Measurements from ENCODE around the gene TRIM33.
"Not testable (repeated sequence)": the region's sequence is repeated elsewhere in the genome, so short reads cannot be mapped to it uniquely, and the experiment has no call there.

The TRIM33 gene

GRCh38 chr1:114390960-114391359, 120.0 kb downstream of the TRIM33 start:
- no peak for DNase-seq

GRCh38 chr1:114390361-114390760, 120.6 kb downstream of the TRIM33 start:
- no peak for DNase-seq

DNA sequence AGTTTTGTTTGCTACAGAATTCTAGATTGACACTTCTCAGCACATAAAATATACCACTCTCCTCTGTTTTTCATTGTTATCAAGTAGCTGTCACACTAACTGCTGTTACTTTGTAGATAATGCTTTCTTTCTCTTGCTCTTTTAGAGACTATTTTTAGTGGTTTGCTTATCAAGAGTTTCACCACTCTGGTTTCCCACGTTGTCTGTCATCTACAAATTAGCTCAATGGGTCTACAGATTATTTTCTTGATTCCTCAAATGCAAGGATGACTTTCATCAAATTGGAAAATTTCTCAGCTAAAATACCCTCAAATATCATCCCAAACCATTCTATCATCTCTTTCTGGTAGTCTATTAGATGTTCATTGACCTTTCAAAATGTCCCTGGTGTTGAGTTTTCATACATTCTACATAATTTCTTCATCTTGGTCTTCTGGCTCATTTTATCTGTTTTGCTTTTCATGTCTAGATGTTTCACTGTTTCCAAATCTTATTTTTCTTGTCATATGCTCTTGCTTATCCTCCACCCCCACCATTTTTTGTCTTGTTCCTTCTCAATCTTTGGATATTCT, 122.5 kb downstream of the TRIM33 start:
- DNase-seq = no peak

- not testable (repeated sequence) for DNase-seq
Observed at GRCh38 chr1:114387585-114387984, 123.4 kb downstream of the TRIM33 start.

GRCh38 chr1:114387010-114387360, 124.0 kb downstream of the TRIM33 start:
- DNase-seq = no peak

- DNase-seq = no peak
Observed at GRCh38 chr1:114386129-114387009, 124.6 kb downstream of the TRIM33 start.

DNA sequence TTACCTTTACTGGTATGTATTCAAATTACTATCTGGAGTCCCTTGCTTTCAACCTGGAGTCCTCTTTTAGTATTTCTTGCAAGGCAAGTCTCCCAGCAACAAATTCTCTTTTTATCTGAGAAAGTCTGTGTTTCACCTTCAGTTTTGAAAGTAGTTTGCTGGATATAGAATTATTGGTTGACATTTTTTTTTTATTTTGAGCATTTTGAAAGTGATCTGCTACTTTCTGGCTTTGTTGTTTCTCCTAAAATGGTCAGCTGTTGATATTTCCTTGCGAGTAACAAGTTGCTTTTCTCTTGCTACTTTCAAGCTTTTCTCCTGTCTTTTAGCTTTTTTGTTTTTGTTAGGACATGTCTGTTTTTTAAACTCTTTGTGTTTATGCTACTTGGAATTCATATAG, 126.1 kb downstream of the TRIM33 start:
- no peak for DNase-seq

- no peak for DNase-seq
Observed at GRCh38 chr1:114379987-114380386, 131.0 kb downstream of the TRIM33 start.

- DNase-seq = no peak
Observed at GRCh38 chr1:114379358-114379757, 131.6 kb downstream of the TRIM33 start.

- no peak for DNase-seq
Observed at GRCh38 chr1:114377356-114377755, 133.6 kb downstream of the TRIM33 start.

DNA sequence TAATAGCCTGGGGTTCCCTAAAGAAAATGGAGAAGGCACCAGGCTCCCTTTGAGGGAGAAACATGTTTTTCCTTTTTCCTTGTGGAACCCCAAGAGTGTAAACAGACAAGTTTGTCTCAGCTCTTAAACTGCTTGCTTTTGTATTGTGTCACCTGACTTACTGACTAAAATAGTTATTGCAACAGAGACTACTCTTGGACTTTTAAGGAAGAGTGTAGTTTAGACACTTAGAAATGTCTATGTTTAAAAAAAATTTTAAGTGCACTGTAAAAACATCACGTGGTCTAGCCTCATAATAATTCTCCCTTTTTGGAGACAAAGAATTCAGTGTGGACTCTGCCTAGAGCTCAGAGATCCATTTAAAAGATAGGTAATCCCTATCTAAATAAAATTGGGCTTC, 141.1 kb downstream of the TRIM33 start:
- no peak for DNase-seq

- DNase-seq = not testable (repeated sequence)
Observed at GRCh38 chr1:114369266-114369919, 141.6 kb downstream of the TRIM33 start.

- no peak for DNase-seq
Observed at GRCh38 chr1:114368560-114369255, 142.3 kb downstream of the TRIM33 start.

DNA sequence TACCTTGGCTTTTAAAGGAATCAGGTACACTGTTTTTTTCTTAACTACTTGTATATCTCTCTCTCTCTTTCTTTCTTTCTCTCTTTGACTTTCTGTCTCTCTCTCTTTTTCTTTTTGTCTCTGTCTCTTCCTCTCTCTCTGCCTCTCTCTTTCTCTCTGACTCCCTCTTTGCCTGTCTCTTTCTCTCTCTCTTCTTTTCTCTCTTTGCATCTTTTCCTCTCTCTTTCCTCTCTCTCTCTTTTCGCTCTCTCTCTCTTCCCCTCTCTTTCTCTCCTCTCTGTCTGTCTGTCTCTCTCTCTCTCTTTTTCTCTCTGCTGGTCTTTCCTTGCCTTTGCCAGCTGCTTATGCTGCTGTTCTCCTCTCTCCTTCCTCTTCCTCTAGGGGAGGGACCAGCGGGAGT, 143.2 kb downstream of the TRIM33 start:
- DNase-seq = no peak

DNA sequence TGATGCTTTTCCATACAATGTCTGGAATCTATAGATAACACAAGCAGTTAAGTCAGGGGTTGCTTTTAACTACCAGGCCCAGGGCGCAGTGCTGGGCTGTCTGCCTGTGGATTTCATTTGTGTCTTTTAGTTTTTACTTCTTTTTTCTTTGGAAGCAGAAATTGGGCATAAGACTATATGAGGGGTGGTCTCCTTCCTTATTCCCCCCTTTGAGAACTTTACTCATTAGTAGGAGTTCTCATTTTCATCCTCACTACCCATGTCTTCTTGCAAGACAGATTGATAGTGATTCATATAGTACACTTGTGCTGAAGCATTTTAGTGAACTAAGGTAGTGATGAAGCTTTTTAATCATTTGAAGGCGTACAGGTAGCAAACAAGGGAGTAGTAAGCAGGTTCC, 147.8 kb downstream of the TRIM33 start:
- not testable (repeated sequence) for DNase-seq

GRCh38 chr1:114359791-114360190, 151.2 kb downstream of the TRIM33 start:
- DNase-seq = no peak

GRCh38 chr1:114355240-114355639, 155.8 kb downstream of the TRIM33 start:
- DNase-seq = no peak

GRCh38 chr1:114353262-114353661, 157.7 kb downstream of the TRIM33 start:
- peak; percentile 18 for DNase-seq

DNA sequence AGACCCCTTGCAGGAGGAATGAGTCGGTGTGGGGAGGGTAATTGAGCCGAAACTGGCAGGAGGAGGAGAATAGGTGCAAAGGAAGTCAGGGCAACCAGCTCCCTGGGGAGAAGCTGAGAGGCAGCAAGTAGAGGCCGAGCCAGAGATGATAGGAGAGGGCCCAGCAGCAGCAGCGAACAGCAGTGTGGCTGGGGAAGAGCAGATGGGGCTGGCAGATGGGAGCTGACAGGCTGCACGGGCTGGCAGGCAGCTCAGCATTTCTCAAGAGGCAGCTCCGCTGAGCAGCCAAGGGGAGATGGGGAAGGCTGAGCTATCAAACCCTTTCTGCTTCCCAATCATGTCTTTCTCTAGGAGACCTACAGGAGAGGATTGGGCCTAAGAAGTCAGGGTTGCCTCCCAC, 158.2 kb downstream of the TRIM33 start:
- no peak for DNase-seq

- no peak for DNase-seq
Observed at GRCh38 chr1:114350731-114351445, 160.1 kb downstream of the TRIM33 start.

- no peak for DNase-seq
Observed at GRCh38 chr1:114349891-114350605, 161.0 kb downstream of the TRIM33 start.
